HG02943 (cell line): ENCODE data around the gene ASPDH.

Experiments
- ATAC-seq: cut with Tn5 transposase; IDR thresholded peaks from one replicate; pipeline ENCODE4 v1.9.1; 2021; ENCODE audit warnings: mild to moderate bottlenecking, low read depth, moderate library complexity; ENCODE audit not compliant: unreplicated experiment

Gene ASPDH

GRCh38 chr19:50513746-50514345 lies at the start of gene ASPDH:
TSS of gene ASPDH (minus strand) at chr19:50513913. CDS start at chr19:50513823, 90 bp downstream.
- no peak for ATAC-seq

- no peak for ATAC-seq
Measured at GRCh38 chr19:50562996-50563395, 49.3 kb upstream of the ASPDH start.

- ATAC-seq, result no peak
Measured at GRCh38 chr19:50562329-50562728, 48.6 kb upstream of the ASPDH start.

- no peak for ATAC-seq
Measured at GRCh38 chr19:50559636-50560035, 45.9 kb upstream of the ASPDH start.

- ATAC-seq, result no peak
Measured at GRCh38 chr19:50558449-50558848, 44.7 kb upstream of the ASPDH start.

DNA sequence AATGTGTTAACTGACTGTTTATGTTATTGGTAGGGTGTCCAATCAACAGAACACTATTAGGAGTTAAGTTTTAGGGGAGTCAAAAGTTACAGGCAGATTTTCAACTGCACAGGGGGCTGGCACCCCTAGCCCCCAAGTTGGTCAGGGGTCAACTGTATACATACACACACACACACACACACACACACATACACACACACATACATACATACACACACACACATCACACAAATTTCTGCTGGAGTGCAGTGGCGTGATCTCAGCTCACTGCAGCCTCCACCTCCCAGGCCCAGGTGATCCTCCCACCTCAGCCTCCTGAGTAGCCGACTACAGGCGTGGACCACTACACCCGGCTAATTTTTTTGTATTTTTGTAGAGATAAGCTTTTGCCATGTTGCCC lies 44.3 kb upstream of the ASPDH start:
- no peak for ATAC-seq

GRCh38 chr19:50557009-50557613 lies 43.4 kb upstream of the ASPDH start:
- ATAC-seq, result no peak

DNA sequence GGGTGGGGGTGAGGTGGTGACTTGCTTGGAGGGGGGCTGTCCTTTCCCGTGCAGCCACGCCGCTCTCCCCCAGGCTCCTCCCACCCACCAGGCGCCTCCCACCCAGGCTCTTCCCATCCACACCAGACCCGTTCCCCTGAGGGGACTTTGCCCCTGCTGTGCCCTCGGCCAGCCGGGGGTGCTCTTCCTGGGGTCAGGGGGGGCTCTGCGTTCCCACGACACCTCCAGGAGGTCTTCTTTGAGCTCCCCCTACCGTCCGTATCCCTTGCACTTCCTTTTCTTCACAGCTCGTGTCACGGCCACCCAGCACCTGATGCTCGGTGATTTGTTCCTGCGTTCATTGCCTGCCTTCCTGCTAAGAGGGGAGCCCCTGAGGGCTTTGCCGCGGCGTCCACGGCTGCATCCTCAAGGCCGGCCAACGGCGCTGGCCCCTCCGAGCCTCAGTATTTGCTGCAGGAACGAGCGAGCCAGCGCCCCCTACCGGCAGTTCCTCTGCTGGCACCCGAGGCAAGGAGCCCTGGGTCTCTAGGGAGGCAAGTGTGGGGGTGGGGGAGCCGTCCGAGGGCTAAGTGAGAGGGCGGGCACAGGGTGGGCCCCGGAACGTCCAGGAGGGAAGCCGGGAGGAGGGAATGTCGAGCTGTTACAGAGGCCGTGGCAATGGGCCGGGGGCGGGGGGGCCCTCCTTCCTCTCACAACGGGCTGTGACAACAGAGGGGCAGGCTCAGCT lies 42.7 kb upstream of the ASPDH start:
- ATAC-seq, result no peak

- no peak for ATAC-seq
Measured at GRCh38 chr19:50555450-50556281, 42.0 kb upstream of the ASPDH start.

DNA sequence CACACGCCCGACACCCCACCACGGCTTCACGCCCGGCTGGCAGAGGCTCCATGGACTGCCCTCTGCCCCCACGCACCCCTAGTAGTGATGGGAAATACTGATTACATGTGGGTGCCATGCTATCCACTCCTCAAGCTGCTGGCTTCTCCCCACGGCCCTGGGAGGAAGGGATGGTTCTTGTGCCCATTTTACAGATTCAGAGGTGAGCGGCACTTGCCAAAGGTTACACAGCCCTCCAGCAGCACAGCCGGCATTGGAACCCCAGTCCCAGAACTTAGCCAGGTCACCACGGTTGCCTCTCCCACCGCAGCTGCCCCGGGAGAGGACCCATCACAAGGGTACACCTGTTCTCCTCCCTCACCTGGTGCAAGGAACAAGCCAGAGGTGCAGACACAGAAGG lies 41.3 kb upstream of the ASPDH start:
- no peak for ATAC-seq

DNA sequence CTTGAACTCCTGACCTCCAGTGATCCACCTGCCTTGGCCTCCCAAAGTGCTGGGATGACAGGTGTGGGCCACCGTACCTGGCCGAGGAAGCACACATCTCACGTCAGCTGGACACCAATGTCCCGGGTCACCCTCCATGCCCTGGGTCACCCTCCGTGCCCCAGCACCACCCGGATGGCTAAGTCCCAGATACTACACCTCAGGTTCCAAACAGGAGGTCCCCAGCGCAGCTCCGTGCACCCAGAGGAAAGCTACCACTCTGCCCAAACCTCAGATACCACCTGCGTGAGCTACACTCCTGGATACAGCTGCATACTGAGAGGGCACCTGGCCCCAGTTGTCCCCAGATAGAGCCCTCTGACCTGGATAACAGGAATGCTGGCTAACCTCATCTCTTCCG lies 40.5 kb upstream of the ASPDH start:
- no peak for ATAC-seq

- ATAC-seq, result no peak
Measured at GRCh38 chr19:50553134-50553703, 39.5 kb upstream of the ASPDH start.

DNA sequence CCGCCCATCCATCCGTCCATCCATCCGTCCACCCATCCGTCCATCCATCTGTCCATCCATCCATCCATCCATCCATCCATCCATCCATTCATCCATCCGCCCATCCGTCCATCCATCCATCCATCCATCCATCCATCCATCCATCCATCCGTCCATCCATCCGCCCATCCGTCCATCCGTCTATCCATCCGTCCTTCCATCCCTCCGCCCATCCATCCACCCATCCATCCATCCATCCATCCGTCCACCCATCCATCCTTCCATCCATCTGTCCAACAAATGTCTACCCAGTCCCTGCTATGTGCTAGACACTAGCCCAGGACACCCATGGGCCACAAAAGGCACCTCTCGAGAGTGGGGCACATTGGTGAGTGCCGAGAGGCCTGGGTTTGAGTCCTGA lies 38.8 kb upstream of the ASPDH start:
- no peak for ATAC-seq

DNA sequence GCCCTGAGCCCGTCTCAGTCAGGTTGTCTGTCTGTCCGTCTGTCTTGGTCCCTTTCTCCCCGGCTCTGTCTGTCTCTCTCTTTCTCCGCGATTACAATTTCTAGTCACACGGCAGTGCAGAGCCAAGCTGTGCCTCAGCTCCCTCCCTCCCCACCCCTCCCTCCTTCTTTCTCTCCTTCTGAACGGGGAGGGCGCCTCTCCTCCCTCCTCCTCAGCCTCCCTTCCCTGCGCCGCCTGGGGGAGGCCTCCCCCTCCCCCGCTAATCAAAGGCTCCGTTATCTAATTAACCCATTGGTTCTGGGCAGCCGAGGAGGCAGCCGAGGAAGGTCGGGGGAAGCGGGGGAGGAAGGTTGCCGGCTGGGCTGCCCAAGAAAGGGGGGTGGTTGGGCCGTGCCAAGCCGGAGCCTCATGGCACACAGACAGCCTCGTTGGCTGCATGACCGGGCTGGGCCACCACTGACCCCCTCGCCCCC lies 38.0 kb upstream of the ASPDH start:
- no peak for ATAC-seq

GRCh38 chr19:50551034-50551714 lies 37.5 kb upstream of the ASPDH start:
- no peak for ATAC-seq

- no peak for ATAC-seq
Measured at GRCh38 chr19:50550594-50550966, 36.9 kb upstream of the ASPDH start.

DNA sequence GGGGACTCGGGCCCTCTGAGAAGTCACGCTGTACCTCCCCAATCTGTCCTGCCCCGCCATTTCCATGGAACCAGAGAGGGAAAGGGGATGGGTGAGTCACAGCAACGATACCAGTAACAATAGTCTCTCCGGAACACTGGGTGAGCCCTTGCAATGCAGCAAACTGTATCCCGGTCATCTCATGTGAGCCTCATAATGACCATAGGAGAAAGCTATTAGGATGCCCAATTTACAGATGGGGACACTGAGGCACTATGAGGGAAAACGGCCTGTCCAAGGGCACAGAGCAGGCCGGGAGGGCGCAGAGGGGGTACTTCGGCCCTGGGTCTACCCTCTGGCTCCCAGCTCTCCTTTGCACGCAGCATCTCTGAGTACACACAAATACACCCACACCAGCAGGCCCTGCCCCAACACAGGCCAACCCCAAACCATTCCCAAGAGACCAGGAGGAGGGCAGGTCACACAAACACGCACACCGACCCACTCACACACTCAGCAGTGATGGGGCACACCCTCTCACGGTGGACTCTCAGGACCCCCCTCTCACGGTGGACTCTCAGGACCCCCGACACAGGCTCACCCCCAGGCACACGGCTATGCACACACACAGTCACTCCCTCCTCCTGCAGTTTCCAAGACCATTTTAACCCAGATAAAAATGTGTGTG lies 36.3 kb upstream of the ASPDH start:
- no peak for ATAC-seq

DNA sequence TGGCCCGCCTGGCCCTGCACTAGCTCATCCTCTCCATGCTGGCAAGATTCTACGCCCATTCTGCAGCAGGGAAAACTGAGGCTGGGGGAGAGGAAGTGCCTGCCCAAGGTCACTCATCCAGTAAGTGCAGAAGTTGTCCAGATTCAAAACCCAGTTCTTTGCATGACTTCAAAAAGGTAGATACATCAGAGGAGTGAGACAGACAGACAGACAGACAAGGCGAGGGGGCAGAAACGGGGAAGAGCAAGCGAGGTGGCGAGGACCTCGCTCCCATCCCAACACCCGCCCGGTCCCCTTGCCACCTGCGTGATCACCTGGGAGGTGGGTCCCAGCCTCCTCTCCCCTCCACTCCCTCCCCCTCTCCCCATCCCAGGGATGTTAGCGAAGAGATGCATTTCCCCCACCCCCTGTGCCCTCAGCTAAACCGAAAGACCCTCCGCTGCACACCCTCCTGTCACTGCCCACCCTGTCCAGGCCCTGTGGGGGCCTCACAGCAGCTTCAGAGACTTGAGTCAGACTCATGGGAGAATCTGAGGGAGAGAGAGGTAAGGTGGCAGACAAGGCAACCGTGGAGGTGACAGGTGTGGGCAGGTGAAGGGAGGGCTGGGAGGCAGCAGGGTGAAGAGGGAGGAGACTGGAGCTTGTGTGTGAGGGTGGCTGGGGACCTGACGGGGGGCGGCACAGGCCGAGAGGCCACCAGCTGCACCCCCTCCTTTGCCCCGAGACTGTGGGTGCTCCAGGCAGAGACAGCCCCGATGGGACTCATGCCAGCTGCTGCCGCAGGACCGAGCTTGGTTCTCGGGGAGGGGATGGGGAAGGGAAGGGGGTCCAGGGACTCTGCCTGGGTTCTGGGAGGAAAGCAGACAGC lies 35.6 kb upstream of the ASPDH start:
- ATAC-seq, result no peak
